K562 (cell line): ENCODE measurements around the gene LASP1NB.

Source experiments
- ATAC-seq: fragments of 200-7000 bp; cut with Tn5 transposase; 3 replicates; pipeline ENCODE4 v1.9.1; 2020; ENCODE audit warnings: moderate library complexity
- BruUV-seq: library from RNA; stranded (reverse); fragments of 400-500 nt; replicated peaks from 2 replicates; lab custom pipeline; 2021; lab: Mats Ljungman, UMichigan
- CTCF ChIA-PET: fragments of 300-600 bp; formaldehyde crosslinking; extraction: SDS; loops from one replicate; lab custom pipeline; 2021; ENCODE audit warnings: low intra/inter-chr PET ratio; lab: Yijun Ruan, JAX
- POLR2A ChIA-PET: fragments of 300-600, 350-650 bp; sonication (Branson Sonifier 250); formaldehyde crosslinking; extraction: SDS; loops from one replicate; lab custom pipeline; 2021; ENCODE audit warnings: antibody characterized with exemption, inconsistent platforms; lab: Yijun Ruan, JAX
- DNase-seq, 4 experiments: peaks; one replicate each; pipeline versions ENCODE4 v3.0.0 to v3.0.0-alpha.2; 2011 to 2018; ENCODE audit warnings: low spot score in 3 of 4, mixed read lengths in 3 of 4; ENCODE audit errors: extremely low read depth in 1 of 4
- FAIRE-seq: peaks from 2 replicates; lab custom pipeline; 2011; peaks lifted over from hg19 to GRCh38; lab: Jason Lieb, UNC
- H2AFZ ChIP-seq: 2 replicates; pipeline ENCODE4 v1.6.0; 2011; ENCODE audit warnings: low read depth, low read length, control low read depth, inconsistent platforms
- H3K27ac ChIP-seq: fragments of 200-600 bp; 3 replicates; pipeline ENCODE4 v1.8.0; 2011; ENCODE audit warnings: low read depth, mild to moderate bottlenecking, control low read depth, inconsistent platforms, low read length, moderate library complexity, mixed read lengths; ENCODE audit errors: extremely low read depth
- H3K27me3 ChIP-seq, 2 experiments: fragments of 300-600 bp in 1 of 2; 2 replicates in 1 of 2; 3 replicates in 1 of 2; pipeline versions ENCODE4 v1.6.0 to v1.8.0; 2011; ENCODE audit warnings: inconsistent platforms in 2 of 2, low read length in 2 of 2, mild to moderate bottlenecking in 1 of 2, mixed read lengths in 1 of 2, moderate library complexity in 1 of 2; ENCODE audit not compliant: control insufficient read depth in 2 of 2, insufficient read depth in 2 of 2
- H3K36me3 ChIP-seq: fragments of 300-600 bp; 3 replicates; pipeline ENCODE4 v1.8.0; 2011; ENCODE audit warnings: mild to moderate bottlenecking, low read length, inconsistent platforms; ENCODE audit not compliant: control insufficient read depth, insufficient read depth
- H3K4me1 ChIP-seq, 2 experiments: fragments of 200-600 bp in 1 of 2; replicated peaks in 1 of 2; 2 replicates in 1 of 2; 3 replicates in 1 of 2; pipeline versions ENCODE4 v1.5.1 to v1.8.0; 2011; ENCODE audit warnings: inconsistent platforms in 2 of 2, low read length in 2 of 2, mild to moderate bottlenecking in 1 of 2, mixed read lengths in 1 of 2, moderate library complexity in 1 of 2; ENCODE audit not compliant: control insufficient read depth in 2 of 2, insufficient read depth in 2 of 2
- H3K4me2 ChIP-seq: 2 replicates; pipeline ENCODE4 v1.6.1; 2011; ENCODE audit warnings: low read length, control low read depth, inconsistent platforms, mixed read lengths; ENCODE audit not compliant: insufficient read depth
- H3K4me3 ChIP-seq: fragments of 200-600 bp; sonication (generic), shearing (Covaris generic); 2 replicates; pipeline ENCODE4 v1.5.1; 2016; ENCODE audit warnings: control low read depth, inconsistent platforms
- H3K79me2 ChIP-seq: fragments of 200-600 bp; 3 replicates; pipeline ENCODE4 v1.8.0; 2011; ENCODE audit warnings: low read length, inconsistent platforms; ENCODE audit not compliant: control insufficient read depth, insufficient read depth
- H3K9ac ChIP-seq, 2 experiments: 2 replicates each; pipeline versions ENCODE4 v1.6.0 to v1.6.1; 2011; ENCODE audit warnings: low read depth in 2 of 2, low read length in 2 of 2, control low read depth in 1 of 2, inconsistent platforms in 1 of 2, mild to moderate bottlenecking in 1 of 2, mixed read lengths in 1 of 2; ENCODE audit not compliant: insufficient read depth in 1 of 2
- H3K9me1 ChIP-seq: one replicate; pipeline ENCODE4 v1.6.0; 2011; ENCODE audit warnings: inconsistent platforms, mild to moderate bottlenecking, low read length, moderate library complexity; ENCODE audit not compliant: control insufficient read depth, insufficient read depth
- H3K9me3 ChIP-seq: replicated peaks from 2 replicates; pipeline ENCODE4 v1.5.1; 2011; ENCODE audit warnings: low read depth, low read length, inconsistent platforms; ENCODE audit not compliant: control insufficient read depth, insufficient read depth
- H4K20me1 ChIP-seq: replicated peaks from 2 replicates; pipeline ENCODE4 v1.6.1; 2011; ENCODE audit warnings: low read length, inconsistent platforms, mixed read lengths; ENCODE audit not compliant: control insufficient read depth, insufficient read depth
- ARHGAP35 ChIP-seq: fragments of 450-650 bp; IDR thresholded peaks from 2 replicates; pipeline ENCODE4 v1.6.1; 2018; ENCODE audit not compliant: partially characterized antibody
- CTCF ChIP-seq, 3 experiments: IDR thresholded peaks in 2 of 3; conservative IDR thresholded peaks in 1 of 3; 2 replicates each; pipeline ENCODE4 v1.5.1; 2011 to 2012; ENCODE audit warnings: low read length in 3 of 3, mild to moderate bottlenecking in 3 of 3, control low read depth in 2 of 3, improper control_type of control experiment in 1 of 3, inconsistent platforms in 1 of 3, low read depth in 1 of 3, mixed read lengths in 1 of 3, moderate library complexity in 1 of 3; ENCODE audit not compliant: insufficient read depth in 2 of 3
- MLLT1 ChIP-seq, 2 experiments: fragments of 450-650 bp; IDR thresholded peaks; 2 replicates each; pipeline ENCODE4 v1.6.1; 2016
- PHF21A ChIP-seq: fragments of 450-650 bp; IDR thresholded peaks from 2 replicates; pipeline ENCODE4 v1.6.1; 2017; ENCODE audit warnings: low read depth, borderline replicate concordance
- POLR2G ChIP-seq: fragments of 200-400 bp; formaldehyde crosslinking; IDR thresholded peaks from 2 replicates; pipeline ENCODE4 v1.6.1; 2017; ENCODE audit warnings: low read depth, mild to moderate bottlenecking, antibody characterized with exemption, low read length, moderate library complexity
- RAD21 ChIP-seq, 2 experiments: fragments of 250-450 bp in 1 of 2; fragments of 450-650 bp in 1 of 2; sonication (Bioruptor Pico) in 1 of 2; formaldehyde crosslinking in 1 of 2; IDR thresholded peaks in 1 of 2; conservative IDR thresholded peaks in 1 of 2; 2 replicates each; pipeline versions ENCODE4 v1.4.0 to v1.8.0; 2020 to 2022; ENCODE audit warnings: mild to moderate bottlenecking in 2 of 2, moderate library complexity in 1 of 2
- RBM22 ChIP-seq: fragments of 200-400 bp; formaldehyde crosslinking; IDR thresholded peaks from 2 replicates; pipeline ENCODE4 v1.6.1; 2018; ENCODE audit warnings: low read length, low read depth; ENCODE audit not compliant: poor library complexity, severe bottlenecking
- ZNF655 ChIP-seq: fragments of 250-450 bp; sonication (Bioruptor Pico); IDR thresholded peaks from 2 replicates; pipeline ENCODE4 v1.5.0; 2021
- ZNF707 ChIP-seq: fragments of 250-450 bp; sonication (Bioruptor Pico); conservative IDR thresholded peaks from 2 replicates; pipeline ENCODE4 v1.8.0; 2022; ENCODE audit warnings: inconsistent platforms, mild to moderate bottlenecking, moderate library complexity
- WGBS: fragments of 100-300 bp; shearing (Covaris generic); methylation state at CpG from one replicate; pipeline ENCODE4 v1.1.6; 2016; ENCODE audit warnings: low coverage, mixed read lengths; ENCODE audit not compliant: insufficient coverage; ENCODE audit errors: missing lambda C conversion rate; 5-methylcytosine and 5-hydroxymethylcytosine counted together
- in situ Hi-C: fragments of 300-500 bp; cut with MboI; formaldehyde crosslinking; loops from 4 replicates; pipeline ENCODE4 v1.15.0; 2018; ENCODE audit warnings: inconsistent platforms, mixed read lengths
- intact Hi-C: fragments of 100-400 bp; cut with micrococcal nuclease; formaldehyde crosslinking; loops from 2 replicates; pipeline ENCODE4 v1.14.2; 2022
- TF ChIP-seq, protein P1 (sequence below): sonication (generic); formaldehyde crosslinking; IDR thresholded peaks from 2 replicates; pipeline ENCODE4 v1.8.1; 2023; ENCODE audit warnings: mild to moderate bottlenecking, missing genetic modification reagents

LASP1NB gene

DNA sequence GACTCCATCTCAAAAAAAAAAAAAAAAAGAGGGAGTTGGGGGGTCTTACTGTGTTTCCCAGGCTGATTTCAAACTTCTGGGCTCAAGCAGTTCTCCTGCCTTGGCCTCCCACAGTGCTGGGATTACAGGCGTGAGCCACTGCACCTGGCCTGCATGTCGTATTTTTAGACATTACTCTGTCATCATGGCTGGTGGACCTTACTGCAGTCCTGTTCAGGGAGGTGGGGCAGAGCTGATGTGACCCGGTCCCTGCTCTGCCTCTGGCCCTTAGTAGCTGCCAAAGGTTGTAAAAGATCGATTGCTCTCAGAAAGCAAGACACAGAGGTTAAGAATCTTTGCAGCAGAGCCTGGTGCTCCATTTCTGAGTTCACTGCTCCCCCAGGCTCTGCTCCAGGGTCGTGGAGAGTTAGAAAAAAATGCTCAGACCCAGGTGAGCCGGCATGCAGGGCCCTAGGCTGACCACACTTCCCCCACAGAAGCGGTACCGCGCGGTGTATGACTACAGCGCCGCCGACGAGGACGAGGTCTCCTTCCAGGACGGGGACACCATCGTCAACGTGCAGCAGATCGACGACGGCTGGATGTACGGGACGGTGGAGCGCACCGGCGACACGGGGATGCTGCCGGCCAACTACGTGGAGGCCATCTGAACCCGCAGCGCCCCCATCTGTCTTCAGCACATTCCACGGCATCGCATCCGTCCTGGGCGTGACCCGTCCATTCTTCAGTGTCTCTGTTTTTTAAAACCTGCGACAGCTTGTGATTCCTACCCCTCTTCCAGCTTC is 7.1 kb upstream of the LASP1NB start:
- Histone ChIP-seq H3K4me3 (no peak overlapping the region), H3K27me3 (no peaks in the 10 kb centered on the region)
- 93% methylated on average over 34 of the region's 37 CpGs for WGBS
- POLR2A ChIA-PET = interaction anchor here (0.6 kb wide), 1 partner anchor 21 kb away, joined by 4 read pairs; no protein-coding TSS in a partner anchor
- TF ChIP-seq PHF21A (no peak), RBM22 (peak; percentile 3), POLR2G (0 out of 2 replicates have a peak, but pooled peaks have one; percentile 30), ZNF707 (no peak), MLLT1 (IDR thresholded peaks at IDR 0.05) (0 out of 4 replicates have a peak, but pooled peaks of 1 of the 2 experiments have one; percentile 52), CTCF (IDR thresholded peaks at IDR 0.05 in 2 of 3, conservative IDR thresholded peaks at IDR 0.05 in 1 of 3; ENCODE audit: insufficient read depth in 2 of 3, low read depth in 1 of 3, low read length in 3 of 3) (peak in 2 of 3 experiments; percentile 11 to 25; a peak in 2 of 6 replicates), ZNF655 (CRISPR knock-in tag) (no peak), RAD21 (CRISPR knock-in tag; conservative IDR thresholded peaks at IDR 0.05 in 1 of 2, IDR thresholded peaks at IDR 0.05 in 1 of 2) (peak in 1 of 2 experiments; percentile 41; a peak in 2 of 4 replicates), ARHGAP35 (no peak)
- TF ChIP-seq, protein P1, sequence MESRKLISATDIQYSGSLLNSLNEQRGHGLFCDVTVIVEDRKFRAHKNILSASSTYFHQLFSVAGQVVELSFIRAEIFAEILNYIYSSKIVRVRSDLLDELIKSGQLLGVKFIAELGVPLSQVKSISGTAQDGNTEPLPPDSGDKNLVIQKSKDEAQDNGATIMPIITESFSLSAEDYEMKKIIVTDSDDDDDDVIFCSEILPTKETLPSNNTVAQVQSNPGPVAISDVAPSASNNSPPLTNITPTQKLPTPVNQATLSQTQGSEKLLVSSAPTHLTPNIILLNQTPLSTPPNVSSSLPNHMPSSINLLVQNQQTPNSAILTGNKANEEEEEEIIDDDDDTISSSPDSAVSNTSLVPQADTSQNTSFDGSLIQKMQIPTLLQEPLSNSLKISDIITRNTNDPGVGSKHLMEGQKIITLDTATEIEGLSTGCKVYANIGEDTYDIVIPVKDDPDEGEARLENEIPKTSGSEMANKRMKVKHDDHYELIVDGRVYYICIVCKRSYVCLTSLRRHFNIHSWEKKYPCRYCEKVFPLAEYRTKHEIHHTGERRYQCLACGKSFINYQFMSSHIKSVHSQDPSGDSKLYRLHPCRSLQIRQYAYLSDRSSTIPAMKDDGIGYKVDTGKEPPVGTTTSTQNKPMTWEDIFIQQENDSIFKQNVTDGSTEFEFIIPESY = peak; percentile 76
- TF ChIP-seq, all 486 proteins: peak for 6
- Histone ChIP-seq H3K4me2 (no peak overlapping the region), H3K36me3 (peaks cover 64% of the 10 kb centered on the region; the same call in 1 of the 3 replicates), H2AFZ (no peak overlapping the region), H3K9me1 (no peaks in the 10 kb centered on the region), H3K9ac (no peak overlapping the region; a peak in 1 of 4 replicates), H3K79me2 (no peaks in the 10 kb centered on the region), H4K20me1 (peaks cover 5% of the 10 kb centered on the region; the same call in 1 of the 2 replicates), H3K4me1 (peaks cover 0 to 16% of the 10 kb centered on the region in 2 experiments; a peak in 1 of 5 replicates), H3K27ac (no peak overlapping the region), H3K9me3 (no peaks in the 10 kb centered on the region)
- intact Hi-C loops (no loop called here), in situ Hi-C loops (no loop called here)
- ATAC-seq (0 out of 3 replicates have a peak, but pooled peaks have one; percentile 15), FAIRE-seq (no peak), DNase-seq (peak in 1 of 4 experiments; percentile 17)
- CTCF ChIA-PET = interaction anchor here (0.6 kb wide), 1 partner anchor 326 kb away, joined by 3 read pairs; no protein-coding TSS in a partner anchor
- BruUV-seq = no TSS peak
